Measurements from ENCODE around the gene ASB1. TPM values are rescaled to one million over a fixed set of nuclear protein-coding genes. Genes with fewer than 3 reads are reported as not detected.

Gene ASB1
- total RNA-seq, 1 donor from 2014 or later: 60.2 TPM

GRCh38 chr2:238458651-238459050 is 31.9 kb downstream of the ASB1 start:
- ATAC-seq (peak; percentile 52), DNase-seq (peak; percentile 55)
- intact Hi-C loops (cut with micrococcal nuclease): no loop called here

GRCh38 chr2:238459081-238459629 is 32.4 kb downstream of the ASB1 start:
- intact Hi-C loops (cut with micrococcal nuclease): no loop called here
- DNase-seq (peak; percentile 77), ATAC-seq (peak; percentile 89)

GRCh38 chr2:238461051-238461450 is 34.3 kb downstream of the ASB1 start:
- intact Hi-C loops (cut with micrococcal nuclease): loop anchor here (5.0 kb wide), 1 partner anchor 89 kb away; no protein-coding TSS in a partner anchor
- no peak for DNase-seq
- ATAC-seq: no peak

- DNase-seq: no peak
- ATAC-seq: no peak
- intact Hi-C loops (cut with micrococcal nuclease): loop anchor here (5.0 kb wide), 1 partner anchor 89 kb away; no protein-coding TSS in a partner anchor
Observed at GRCh38 chr2:238461491-238461890, 34.8 kb downstream of the ASB1 start.

DNA sequence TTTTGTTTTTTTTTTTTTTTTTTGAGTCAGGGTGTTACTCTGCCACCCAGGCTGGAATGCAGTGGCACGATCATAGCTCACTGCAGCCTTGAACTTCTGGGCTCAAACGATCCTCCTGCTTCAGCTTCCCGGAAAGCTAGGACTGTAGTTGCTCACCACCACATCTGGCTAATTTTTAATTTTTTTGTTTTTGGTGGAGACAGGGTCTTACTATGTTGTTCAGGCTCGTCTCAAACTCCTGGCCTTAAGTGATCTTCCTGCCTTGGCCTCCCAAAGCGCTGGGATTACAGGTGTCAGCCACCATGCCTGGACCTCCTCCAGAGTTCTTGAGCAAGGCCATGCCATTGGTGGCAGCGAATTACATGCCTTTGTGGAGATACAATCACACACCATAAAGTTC is 35.2 kb downstream of the ASB1 start:
- DNase-seq (no peak), ATAC-seq (no peak)
- intact Hi-C loops (cut with micrococcal nuclease): loop anchor here (5.0 kb wide), 1 partner anchor 90 kb away; no protein-coding TSS in a partner anchor

GRCh38 chr2:238462782-238463396 is 36.2 kb downstream of the ASB1 start:
- intact Hi-C loops (cut with micrococcal nuclease): loop anchor here (5.0 kb wide), 1 partner anchor 91 kb away; no protein-coding TSS in a partner anchor
- no peak for DNase-seq

GRCh38 chr2:238464389-238464788 is 37.7 kb downstream of the ASB1 start:
- intact Hi-C loops (cut with micrococcal nuclease): loop anchor here (5.0 kb wide), 1 partner anchor 92 kb away; no protein-coding TSS in a partner anchor
- ATAC-seq (no peak), DNase-seq (no peak)

More at GRCh38 chr2:238462782-238463396, 36.2 kb downstream of the ASB1 start:
- ATAC-seq: no peak

- ATAC-seq (no peak), DNase-seq (no peak)
- intact Hi-C loops (cut with micrococcal nuclease): no loop called here
Observed at GRCh38 chr2:238465487-238466242, 38.9 kb downstream of the ASB1 start.

- DNase-seq (no peak), ATAC-seq (no peak)
- intact Hi-C loops (cut with micrococcal nuclease): no loop called here
Observed at GRCh38 chr2:238466243-238466756, 39.6 kb downstream of the ASB1 start.

- intact Hi-C loops (cut with micrococcal nuclease): no loop called here
- ATAC-seq (no peak), DNase-seq (no peak)
Observed at GRCh38 chr2:238467062-238467461, 40.3 kb downstream of the ASB1 start.

GRCh38 chr2:238467792-238468191 is 41.1 kb downstream of the ASB1 start:
- DNase-seq (no peak), ATAC-seq (no peak)
- intact Hi-C loops (cut with micrococcal nuclease): no loop called here

DNA sequence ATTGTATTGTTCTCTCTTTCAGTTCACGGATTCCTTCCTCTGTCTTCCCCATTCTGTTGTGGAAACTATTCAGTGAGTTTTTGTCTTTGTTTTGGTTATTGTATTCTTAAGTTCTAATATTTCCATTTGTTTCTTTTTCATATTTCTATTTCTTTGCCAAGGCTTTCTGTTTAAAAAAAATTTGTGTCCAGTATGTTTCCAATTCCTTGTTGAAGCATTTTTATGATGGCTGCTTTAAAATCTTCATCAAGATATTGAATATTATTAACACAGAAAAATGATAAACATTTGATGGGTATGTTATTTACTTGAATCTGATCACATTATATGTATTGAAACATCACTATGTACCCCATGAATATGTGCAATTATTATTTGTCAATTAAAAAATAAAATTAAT is 42.4 kb downstream of the ASB1 start:
- DNase-seq (no peak), ATAC-seq (no peak)
- intact Hi-C loops (cut with micrococcal nuclease): no loop called here

DNA sequence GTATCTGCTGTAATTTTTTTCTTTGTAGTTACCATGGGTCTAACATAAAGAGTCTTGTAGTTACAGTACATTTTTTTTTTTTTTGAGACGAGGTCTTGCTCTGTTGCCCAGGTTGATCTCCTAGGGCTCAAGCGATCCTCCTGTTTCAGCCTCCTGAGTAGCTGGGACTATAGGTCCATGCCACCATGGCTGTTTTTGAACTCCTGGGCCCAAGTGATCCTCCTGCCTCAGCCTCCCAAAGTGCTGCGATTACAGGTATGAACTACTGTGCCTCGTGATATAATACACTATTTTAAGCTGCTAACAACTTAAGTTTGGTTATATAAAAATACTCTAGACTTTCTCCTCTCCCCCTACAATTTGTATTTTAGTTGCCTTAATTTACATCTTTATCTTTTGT is 46.3 kb downstream of the ASB1 start:
- DNase-seq (no peak), ATAC-seq (no peak)
- intact Hi-C loops (cut with micrococcal nuclease): no loop called here

DNA sequence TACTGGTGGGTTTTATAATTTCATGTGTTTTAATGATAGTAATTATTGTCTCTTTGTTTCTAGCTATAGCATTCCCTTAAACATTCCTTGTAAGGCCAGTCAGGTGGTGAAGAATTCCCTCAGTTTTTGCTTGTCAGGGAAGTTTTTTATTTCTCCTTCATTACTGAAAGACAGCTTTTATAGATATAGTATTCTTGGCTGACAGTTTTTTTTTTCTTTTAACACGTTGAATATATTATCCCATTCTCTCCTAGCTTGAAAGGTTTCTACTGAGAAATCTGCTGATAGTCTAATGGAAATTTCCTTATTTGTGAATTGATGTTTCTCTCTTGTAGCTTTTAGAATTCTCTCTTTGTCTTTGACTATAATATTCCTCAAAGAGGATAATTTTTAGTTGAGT is 46.8 kb downstream of the ASB1 start:
- intact Hi-C loops (cut with micrococcal nuclease): no loop called here
- ATAC-seq (no peak), DNase-seq (no peak)

DNA sequence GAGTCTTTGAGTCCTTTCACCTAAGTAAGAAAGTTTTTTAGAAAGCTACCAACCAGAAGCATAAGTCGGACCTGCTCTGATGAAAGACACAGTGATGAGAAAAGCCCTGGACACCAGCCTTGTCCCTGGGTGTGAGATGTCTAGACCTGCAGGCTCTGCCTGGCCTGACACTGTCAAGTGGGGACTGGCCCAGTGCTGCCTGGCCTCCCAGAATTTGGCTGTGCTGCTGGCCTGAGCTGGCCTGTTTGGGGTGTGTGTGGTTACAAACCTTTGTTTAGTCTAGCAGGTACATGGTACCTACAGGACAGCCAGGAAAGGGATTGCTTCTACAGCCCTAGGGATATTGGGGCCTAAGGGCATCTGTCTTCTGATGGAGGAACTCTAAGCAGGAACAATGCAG is 48.3 kb downstream of the ASB1 start:
- no peak for ATAC-seq
- no peak for DNase-seq
- intact Hi-C loops (cut with micrococcal nuclease): no loop called here

DNA sequence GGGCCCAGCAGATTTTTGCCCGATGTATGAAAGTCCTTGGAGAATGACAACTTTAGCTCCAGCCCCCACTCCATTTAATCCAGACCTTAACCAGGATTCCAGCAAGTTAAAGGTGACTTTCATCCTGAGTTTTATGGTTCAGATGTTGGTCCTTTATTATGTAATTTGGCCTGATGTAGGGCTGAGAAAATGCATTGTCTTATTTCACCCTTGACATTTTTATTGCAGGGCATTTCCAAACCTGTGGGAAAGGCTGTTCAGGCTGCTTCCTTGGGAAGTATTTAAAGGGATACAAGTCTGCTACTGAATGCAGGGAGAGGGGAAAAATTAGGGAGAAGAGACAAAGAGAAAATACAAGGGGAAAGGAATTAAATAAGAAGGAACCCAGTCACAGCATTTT is 48.8 kb downstream of the ASB1 start:
- no peak for ATAC-seq
- no peak for DNase-seq
- intact Hi-C loops (cut with micrococcal nuclease): no loop called here

DNA sequence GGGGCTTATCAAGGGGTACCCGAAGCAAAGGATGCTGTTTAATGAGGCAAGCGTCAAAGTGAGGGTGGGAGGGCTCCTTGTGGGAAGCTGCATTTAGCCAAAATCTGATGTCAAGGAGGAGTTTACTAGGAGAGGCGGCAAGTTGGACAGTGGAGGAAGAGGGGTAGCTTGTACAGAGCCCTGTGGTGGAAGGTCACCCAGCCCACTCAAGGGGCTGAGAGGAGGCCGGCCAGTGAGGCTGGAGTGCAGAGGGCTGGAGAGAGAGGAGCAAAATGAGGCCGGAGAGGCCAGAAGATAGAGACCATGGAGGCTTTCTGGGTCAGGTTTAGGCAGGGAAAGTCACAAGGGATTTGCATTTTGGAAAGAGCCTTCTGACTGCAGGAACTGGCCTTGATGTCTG is 49.5 kb downstream of the ASB1 start:
- intact Hi-C loops (cut with micrococcal nuclease): no loop called here
- no peak for ATAC-seq
- DNase-seq: no peak

DNA sequence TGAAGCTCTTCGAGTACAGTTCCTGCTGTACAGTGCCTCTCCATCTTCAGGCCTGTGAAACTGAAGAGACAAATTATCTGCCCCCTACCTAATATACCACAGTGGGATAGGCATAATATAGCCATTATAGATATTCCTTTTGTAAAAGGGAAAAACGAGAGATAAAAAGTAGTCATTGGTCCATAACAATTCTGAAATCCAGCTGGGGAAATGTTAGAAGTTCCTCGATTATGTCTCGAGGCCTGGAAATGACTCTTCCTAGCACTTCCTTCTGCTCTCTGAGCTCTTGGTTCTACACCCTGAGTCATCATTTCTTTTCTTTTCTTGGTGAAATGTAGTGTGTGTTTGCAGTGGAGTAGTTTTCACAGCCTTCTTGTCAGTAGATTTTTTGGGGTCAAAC is 51.5 kb downstream of the ASB1 start:
- ATAC-seq (no peak), DNase-seq (no peak)
- intact Hi-C loops (cut with micrococcal nuclease): no loop called here

GRCh38 chr2:238479847-238480246 is 53.1 kb downstream of the ASB1 start:
- DNase-seq: no peak
- intact Hi-C loops (cut with micrococcal nuclease): no loop called here
- no peak for ATAC-seq

- ATAC-seq (no peak), DNase-seq (no peak)
- intact Hi-C loops (cut with micrococcal nuclease): no loop called here
Observed at GRCh38 chr2:238483021-238483420, 56.3 kb downstream of the ASB1 start.
